CD14-positive monocyte (primary cell): Measurements from ENCODE around the gene NRXN3. TPM values are rescaled to one million over a fixed set of nuclear protein-coding genes. Genes with fewer than 3 reads are reported as not detected.

ENCODE experiments used
- DNase-seq, 3 donors: peaks; one replicate each; pipeline ENCODE4 v3.0.0-alpha.2; 2011 to 2022
- H2AFZ ChIP-seq: 2 replicates; pipeline ENCODE4 v1.6.0; 2012; ENCODE audit warnings: mild to moderate bottlenecking, low read depth, low read length, inconsistent platforms; ENCODE audit not compliant: insufficient read depth, poor library complexity, severe bottlenecking
- H3K27ac ChIP-seq, 2 donors: 1 replicate in 1 of 2; 2 replicates in 1 of 2; pipeline ENCODE4 v1.5.1; 2012 to 2013; ENCODE audit warnings: low read length in 2 of 2, control low read depth in 1 of 2, inconsistent platforms in 1 of 2, low read depth in 1 of 2, mild to moderate bottlenecking in 1 of 2
- H3K27me3 ChIP-seq, 2 donors: one replicate each; pipeline versions ENCODE4 v1.6.0 to v1.6.1; 2011 to 2013; ENCODE audit warnings: low read length in 2 of 2; ENCODE audit not compliant: control insufficient read depth in 2 of 2, insufficient read depth in 2 of 2
- H3K36me3 ChIP-seq, 2 donors: replicated peaks in 1 of 2; 1 replicate in 1 of 2; 2 replicates in 1 of 2; pipeline versions ENCODE4 v1.5.1 to v1.6.1; 2012 to 2013; ENCODE audit warnings: low read length in 2 of 2, control low read depth in 1 of 2, inconsistent platforms in 1 of 2, mild to moderate bottlenecking in 1 of 2; ENCODE audit not compliant: insufficient read depth in 2 of 2, control insufficient read depth in 1 of 2
- H3K4me1 ChIP-seq, 2 donors: 1 replicate in 1 of 2; 2 replicates in 1 of 2; pipeline versions ENCODE4 v1.5.1 to v1.6.1; 2012 to 2013; ENCODE audit warnings: low read length in 2 of 2, control low read depth in 1 of 2, inconsistent platforms in 1 of 2, mild to moderate bottlenecking in 1 of 2, moderate library complexity in 1 of 2; ENCODE audit not compliant: insufficient read depth in 2 of 2, control insufficient read depth in 1 of 2
- H3K4me2 ChIP-seq: replicated peaks from 2 replicates; pipeline ENCODE3; 2012; ENCODE audit warnings: low read length, moderate library complexity, mild to moderate bottlenecking; ENCODE audit not compliant: poor library complexity, severe bottlenecking; ENCODE audit errors: extremely low read depth
- H3K4me3 ChIP-seq, 3 experiments: fragments of 200-600 bp in 1 of 3; sonication (generic) in 1 of 3; replicated peaks in 1 of 3; 1 replicate in 2 of 3; 2 replicates in 1 of 3; pipeline ENCODE4 v1.5.1; 2011 to 2013; ENCODE audit warnings: low read length in 3 of 3, mild to moderate bottlenecking in 3 of 3, control low read depth in 2 of 3, low read depth in 2 of 3, inconsistent platforms in 1 of 3, moderate library complexity in 1 of 3
- H3K79me2 ChIP-seq: 2 replicates; pipeline ENCODE4 v1.6.0; 2012; ENCODE audit warnings: mild to moderate bottlenecking, control low read depth, inconsistent platforms, low read length, moderate library complexity; ENCODE audit not compliant: insufficient read depth
- H3K9ac ChIP-seq: 2 replicates; pipeline ENCODE4 v1.6.0; 2017; ENCODE audit warnings: low read length, mild to moderate bottlenecking; ENCODE audit not compliant: insufficient read depth, poor library complexity, severe bottlenecking
- H3K9me3 ChIP-seq, 2 donors: replicated peaks in 1 of 2; 1 replicate in 1 of 2; 2 replicates in 1 of 2; pipeline versions ENCODE4 v1.5.1 to v1.6.1; 2012 to 2013; ENCODE audit warnings: low read length in 2 of 2, control low read depth in 1 of 2; ENCODE audit not compliant: control insufficient read depth in 1 of 2, insufficient read depth in 1 of 2
- H4K20me1 ChIP-seq: 2 replicates; pipeline ENCODE4 v1.6.0; 2012; ENCODE audit warnings: mild to moderate bottlenecking, low read length, control low read depth, moderate library complexity; ENCODE audit not compliant: insufficient read depth
- H3K27ac Mint-ChIP-seq, 7 donors: one replicate each; pipeline ENCODE4 v1.8.0; 2020; ENCODE audit warnings: mild to moderate bottlenecking in 7 of 7, mixed read lengths in 7 of 7, moderate library complexity in 6 of 7, inconsistent platforms in 2 of 7
- H3K27me3 Mint-ChIP-seq, 3 donors: one replicate each; pipeline ENCODE4 v1.8.0; 2021 to 2022; ENCODE audit warnings: low read depth in 3 of 3, mild to moderate bottlenecking in 3 of 3, mixed read lengths in 3 of 3, moderate library complexity in 3 of 3, inconsistent platforms in 1 of 3
- H3K36me3 Mint-ChIP-seq, 2 donors: one replicate each; pipeline ENCODE4 v1.8.0; 2020; ENCODE audit warnings: mixed read lengths in 2 of 2, inconsistent platforms in 1 of 2, mild to moderate bottlenecking in 1 of 2
- H3K4me1 Mint-ChIP-seq: one replicate; pipeline ENCODE4 v1.8.0; 2020; ENCODE audit warnings: mild to moderate bottlenecking, mixed read lengths
- H3K4me3 Mint-ChIP-seq, 2 donors: one replicate each; pipeline ENCODE4 v1.8.0; 2020; ENCODE audit warnings: mild to moderate bottlenecking in 2 of 2, mixed read lengths in 2 of 2, moderate library complexity in 1 of 2
- H3K9me3 Mint-ChIP-seq, 7 donors: one replicate each; pipeline ENCODE4 v1.8.0; 2020 to 2022; ENCODE audit warnings: mixed read lengths in 7 of 7, mild to moderate bottlenecking in 6 of 7, moderate library complexity in 6 of 7, inconsistent platforms in 2 of 7
- WGBS: methylation state at CpG from one replicate; pipeline ENCODE4 v1.1.5; 2013; ENCODE audit warnings: missing lambda C conversion rate; ENCODE audit not compliant: insufficient coverage; 5-methylcytosine and 5-hydroxymethylcytosine counted together
- intact Hi-C, 2 donors: fragments of 100-400 bp; cut with micrococcal nuclease; formaldehyde crosslinking; loops; one replicate each; pipeline versions ENCODE4 v1.15.0 to v1.15.1; 2023
- polyA plus RNA-seq, 3 donors: library from polyadenylated mRNA; depleted of rRNA in 1 of 3; unstranded in 2 of 3; stranded (reverse) in 1 of 3; fragments of 300-500 nt in 2 of 3; fragments of >200 nt in 1 of 3; fragmentation: Illumina TruSeq in 2 of 3; gene quantifications; 1 replicate in 2 of 3; 2 replicates in 1 of 3; pipeline ENCODE4 v1.2.3, GENCODE V29; 2012 to 2021
- TF ChIP-seq, protein P1 (sequence below): fragments of 200-600 bp; IDR thresholded peaks from one replicate; pipeline ENCODE4 v1.8.0; 2022; ENCODE audit warnings: antibody characterized with exemption, mild to moderate bottlenecking

Gene NRXN3
- polyA plus RNA-seq, 3 donors: not detected

DNA sequence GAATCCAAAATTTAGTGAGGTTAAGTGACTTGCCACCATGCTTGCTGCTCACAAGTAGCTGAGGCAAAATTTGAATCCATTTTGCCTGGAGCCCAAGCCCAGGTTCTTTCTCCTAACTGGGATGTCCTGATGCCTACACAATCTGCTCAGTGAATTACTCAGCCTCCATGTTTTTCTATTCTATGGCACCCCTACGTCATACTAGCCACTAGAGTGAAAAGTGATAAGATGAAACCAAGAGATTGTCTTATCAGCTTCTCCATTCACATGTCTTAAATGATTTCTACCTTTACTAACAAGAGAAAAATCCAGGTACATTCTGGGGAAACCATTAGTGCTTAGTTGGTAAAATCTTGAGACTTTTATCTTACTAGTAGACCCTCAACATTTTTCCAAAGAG is 1321.0 kb downstream of the NRXN3 start:
- no peak overlapping the region for H3K9ac ChIP-seq
- H2AFZ ChIP-seq: no peak overlapping the region
- Mint-ChIP-seq H3K4me3 (no peak overlapping the region), H3K4me1 (no peaks in the 10 kb centered on the region), H3K27me3 (no peaks in the 10 kb centered on the region), H3K9me3 (peaks cover 0 to 9% (median 6%) of the 10 kb centered on the region in 7 donors), H3K27ac (no peak overlapping the region), H3K36me3 (no peaks in the 10 kb centered on the region)
- no peaks in the 10 kb centered on the region for H3K79me2 ChIP-seq
- intact Hi-C loops: no loop called here
- no peaks in the 10 kb centered on the region for H3K36me3 ChIP-seq
- H4K20me1 ChIP-seq: no peaks in the 10 kb centered on the region
- no peak overlapping the region for H3K27ac ChIP-seq
- no peaks in the 10 kb centered on the region for H3K27me3 ChIP-seq
- H3K4me2 ChIP-seq: no peak overlapping the region
- H3K9me3 ChIP-seq: peaks cover 0 to 2% of the 10 kb centered on the region in 2 donors
- TF ChIP-seq, protein P1, sequence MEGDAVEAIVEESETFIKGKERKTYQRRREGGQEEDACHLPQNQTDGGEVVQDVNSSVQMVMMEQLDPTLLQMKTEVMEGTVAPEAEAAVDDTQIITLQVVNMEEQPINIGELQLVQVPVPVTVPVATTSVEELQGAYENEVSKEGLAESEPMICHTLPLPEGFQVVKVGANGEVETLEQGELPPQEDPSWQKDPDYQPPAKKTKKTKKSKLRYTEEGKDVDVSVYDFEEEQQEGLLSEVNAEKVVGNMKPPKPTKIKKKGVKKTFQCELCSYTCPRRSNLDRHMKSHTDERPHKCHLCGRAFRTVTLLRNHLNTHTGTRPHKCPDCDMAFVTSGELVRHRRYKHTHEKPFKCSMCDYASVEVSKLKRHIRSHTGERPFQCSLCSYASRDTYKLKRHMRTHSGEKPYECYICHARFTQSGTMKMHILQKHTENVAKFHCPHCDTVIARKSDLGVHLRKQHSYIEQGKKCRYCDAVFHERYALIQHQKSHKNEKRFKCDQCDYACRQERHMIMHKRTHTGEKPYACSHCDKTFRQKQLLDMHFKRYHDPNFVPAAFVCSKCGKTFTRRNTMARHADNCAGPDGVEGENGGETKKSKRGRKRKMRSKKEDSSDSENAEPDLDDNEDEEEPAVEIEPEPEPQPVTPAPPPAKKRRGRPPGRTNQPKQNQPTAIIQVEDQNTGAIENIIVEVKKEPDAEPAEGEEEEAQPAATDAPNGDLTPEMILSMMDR: no peak
- DNase-seq: no peak
- no peak overlapping the region for H3K4me3 ChIP-seq
- no peaks in the 10 kb centered on the region for H3K4me1 ChIP-seq
- whole genome bisulfite sequencing: no CpG with 5 or more reads among the region's 1 CpG

DNA sequence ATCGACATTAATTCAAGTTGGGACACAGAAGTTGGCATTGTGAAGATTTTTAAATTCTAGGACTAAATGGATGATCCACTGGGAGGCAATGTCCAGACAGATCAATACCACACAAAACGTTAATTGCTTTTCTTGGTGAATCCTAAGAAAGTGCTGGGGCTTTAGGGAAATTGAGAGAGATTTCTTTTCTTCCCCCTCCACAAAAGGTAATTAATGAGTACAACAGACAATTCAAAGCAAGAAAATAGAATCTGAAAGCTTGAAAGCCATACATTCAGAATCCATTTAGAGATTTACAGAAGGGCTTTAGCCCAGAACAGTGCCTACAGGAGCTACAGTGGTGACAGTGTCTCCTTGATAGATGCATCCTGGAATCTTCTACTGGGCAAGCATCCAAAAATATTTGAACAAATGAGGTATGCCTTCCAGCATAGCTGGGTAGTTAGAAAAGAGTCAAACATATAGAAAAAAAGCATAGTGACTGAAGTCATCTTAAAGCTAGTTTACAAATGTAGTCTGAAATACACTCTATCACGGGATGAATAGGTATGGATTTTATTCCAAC is 1323.0 kb downstream of the NRXN3 start:
- no CpG with 5 or more reads among the region's 3 CpGs for WGBS
- H3K79me2 ChIP-seq: no peaks in the 10 kb centered on the region
- no peak overlapping the region for H3K4me3 Mint-ChIP-seq

More for the DNA sequence above, 1323.0 kb downstream of the NRXN3 start:
- intact Hi-C loops: no loop called here
- H3K27ac Mint-ChIP-seq: no peak overlapping the region
- no peaks in the 10 kb centered on the region for H4K20me1 ChIP-seq
- peaks cover 0 to 14% (median 4%) of the 10 kb centered on the region in 7 donors for H3K9me3 Mint-ChIP-seq
- H3K4me1 ChIP-seq: no peaks in the 10 kb centered on the region
- H3K27ac ChIP-seq: no peak overlapping the region
- H3K27me3 Mint-ChIP-seq: no peaks in the 10 kb centered on the region
- no peak overlapping the region for H3K4me3 ChIP-seq
- H3K4me1 Mint-ChIP-seq: no peaks in the 10 kb centered on the region
- no peaks in the 10 kb centered on the region for H3K36me3 ChIP-seq
- no peak overlapping the region for H3K4me2 ChIP-seq
- TF ChIP-seq, protein P1: no peak
- DNase-seq: no peak
- H3K9ac ChIP-seq: no peak overlapping the region
- no peaks in the 10 kb centered on the region for H3K36me3 Mint-ChIP-seq
- H2AFZ ChIP-seq: no peak overlapping the region
- peaks cover 0 to 2% of the 10 kb centered on the region in 2 donors for H3K9me3 ChIP-seq
- no peaks in the 10 kb centered on the region for H3K27me3 ChIP-seq
